SU-DHL-6 (cell line): ENCODE measurements around the gene NTSR2.
"Not testable (repeated sequence)": the region's sequence is repeated elsewhere in the genome, so short reads cannot be mapped to it uniquely, and the experiment has no call there.

ENCODE experiments used
- H2AFZ ChIP-seq: fragments of 200-600 bp; sonication (generic); 2 replicates; pipeline ENCODE4 v1.6.1; 2014; ENCODE audit warnings: low read depth, mild to moderate bottlenecking, moderate library complexity, mixed read lengths, antibody characterized with exemption, low read length; ENCODE audit not compliant: severe bottlenecking
- H3F3A ChIP-seq: fragments of 200-600 bp; shearing (Covaris generic); 2 replicates; pipeline ENCODE4 v1.6.0; 2016; ENCODE audit warnings: antibody characterized with exemption, mild to moderate bottlenecking; ENCODE audit not compliant: insufficient read depth
- H3K27ac ChIP-seq: fragments of 200-600 bp; sonication (generic); 2 replicates; pipeline ENCODE4 v1.5.1; 2016; ENCODE audit warnings: low read depth, mild to moderate bottlenecking, low read length, moderate library complexity, mixed read lengths
- H3K27me3 ChIP-seq: fragments of 200-600 bp; sonication (generic), shearing (Covaris generic); 2 replicates; pipeline ENCODE4 v1.6.0; 2014; ENCODE audit warnings: mild to moderate bottlenecking, low read length
- H3K36me3 ChIP-seq: fragments of 200-600 bp; sonication (generic); 2 replicates; pipeline ENCODE4 v1.6.1; 2014; ENCODE audit warnings: mild to moderate bottlenecking, low read length, mixed read lengths
- H3K4me2 ChIP-seq: fragments of 300-600, 200-600 bp; shearing (Covaris generic), sonication (generic); 2 replicates; pipeline ENCODE4 v1.6.0; 2014; ENCODE audit warnings: low read length, low read depth, mild to moderate bottlenecking; ENCODE audit not compliant: poor library complexity, severe bottlenecking
- H3K4me3 ChIP-seq: fragments of 200-600 bp; sonication (generic); 2 replicates; pipeline ENCODE4 v1.5.1; 2014; ENCODE audit warnings: antibody characterized with exemption, low read length, mild to moderate bottlenecking, mixed read lengths; ENCODE audit not compliant: insufficient read depth, poor library complexity, severe bottlenecking
- H3K79me2 ChIP-seq: fragments of 200-600 bp; sonication (generic); 2 replicates; pipeline ENCODE4 v1.6.1; 2014; ENCODE audit warnings: mild to moderate bottlenecking, low read length, moderate library complexity; ENCODE audit not compliant: insufficient read depth
- H3K9ac ChIP-seq: fragments of 200-600 bp; sonication (generic); 2 replicates; pipeline ENCODE4 v1.7.0; 2014; ENCODE audit warnings: mild to moderate bottlenecking, low read length
- H3K9me2 ChIP-seq: fragments of 200-600 bp; sonication (generic); replicated peaks from 2 replicates; pipeline ENCODE4 v1.6.1; 2014; ENCODE audit warnings: low read length; ENCODE audit not compliant: insufficient read depth
- H3K9me3 ChIP-seq: fragments of 200-600 bp; sonication (generic); 2 replicates; pipeline ENCODE4 v1.6.1; 2014; ENCODE audit warnings: low read length, mixed read lengths; ENCODE audit not compliant: insufficient read depth
- H4K20me1 ChIP-seq: fragments of 200-600 bp; sonication (generic); 2 replicates; pipeline ENCODE4 v1.6.1; 2014; ENCODE audit warnings: low read depth, mild to moderate bottlenecking, antibody characterized with exemption, low read length, moderate library complexity, mixed read lengths
- EZH2phosphoT487 ChIP-seq: fragments of 200-600 bp; sonication (generic), shearing (Covaris generic); conservative IDR thresholded peaks from 2 replicates; pipeline ENCODE4 v1.6.1; 2018; ENCODE audit warnings: mild to moderate bottlenecking, antibody characterized with exemption, low read length, moderate library complexity, mixed read lengths
- TF ChIP-seq, protein P1 (sequence below): fragments of 200-600 bp; sonication (generic); IDR thresholded peaks from one replicate; pipeline ENCODE4 v1.5.1; 2017; ENCODE audit warnings: antibody characterized with exemption, mild to moderate bottlenecking, low read length, moderate library complexity; ENCODE audit not compliant: insufficient read depth, poor library complexity, severe bottlenecking

Gene NTSR2

DNA sequence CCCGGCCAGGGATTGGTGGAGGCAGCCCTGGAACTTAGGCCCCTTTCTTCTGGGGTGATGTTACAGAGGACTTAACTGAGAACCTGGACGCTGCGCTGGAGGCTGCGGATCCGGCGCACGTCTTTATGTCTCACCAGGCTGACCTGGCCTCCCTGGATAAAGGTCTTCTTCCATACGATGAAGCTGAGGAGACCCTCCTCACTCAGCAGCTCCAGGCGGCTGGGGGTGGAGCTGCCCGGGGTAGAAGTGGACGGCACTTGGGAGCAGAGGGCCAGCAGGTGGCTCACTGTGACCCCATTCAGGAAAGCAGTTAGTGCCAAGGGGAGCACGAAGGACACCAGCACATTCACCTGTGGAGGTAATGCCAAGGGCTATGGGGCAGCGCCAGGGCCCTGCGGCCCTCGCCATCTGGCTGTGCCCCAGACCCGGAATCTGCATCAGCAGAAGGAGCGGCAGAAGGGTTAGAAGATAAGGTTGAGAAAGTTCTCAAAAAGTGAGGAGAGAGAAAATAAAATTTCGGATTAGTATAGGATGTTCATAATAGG, 8.0 kb downstream of the NTSR2 start:
- TF ChIP-seq, protein P1, sequence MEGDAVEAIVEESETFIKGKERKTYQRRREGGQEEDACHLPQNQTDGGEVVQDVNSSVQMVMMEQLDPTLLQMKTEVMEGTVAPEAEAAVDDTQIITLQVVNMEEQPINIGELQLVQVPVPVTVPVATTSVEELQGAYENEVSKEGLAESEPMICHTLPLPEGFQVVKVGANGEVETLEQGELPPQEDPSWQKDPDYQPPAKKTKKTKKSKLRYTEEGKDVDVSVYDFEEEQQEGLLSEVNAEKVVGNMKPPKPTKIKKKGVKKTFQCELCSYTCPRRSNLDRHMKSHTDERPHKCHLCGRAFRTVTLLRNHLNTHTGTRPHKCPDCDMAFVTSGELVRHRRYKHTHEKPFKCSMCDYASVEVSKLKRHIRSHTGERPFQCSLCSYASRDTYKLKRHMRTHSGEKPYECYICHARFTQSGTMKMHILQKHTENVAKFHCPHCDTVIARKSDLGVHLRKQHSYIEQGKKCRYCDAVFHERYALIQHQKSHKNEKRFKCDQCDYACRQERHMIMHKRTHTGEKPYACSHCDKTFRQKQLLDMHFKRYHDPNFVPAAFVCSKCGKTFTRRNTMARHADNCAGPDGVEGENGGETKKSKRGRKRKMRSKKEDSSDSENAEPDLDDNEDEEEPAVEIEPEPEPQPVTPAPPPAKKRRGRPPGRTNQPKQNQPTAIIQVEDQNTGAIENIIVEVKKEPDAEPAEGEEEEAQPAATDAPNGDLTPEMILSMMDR = no peak
- no peak for TF ChIP-seq EZH2phosphoT487
- no peaks in the 10 kb centered on the region for H3K9me2 ChIP-seq

DNA sequence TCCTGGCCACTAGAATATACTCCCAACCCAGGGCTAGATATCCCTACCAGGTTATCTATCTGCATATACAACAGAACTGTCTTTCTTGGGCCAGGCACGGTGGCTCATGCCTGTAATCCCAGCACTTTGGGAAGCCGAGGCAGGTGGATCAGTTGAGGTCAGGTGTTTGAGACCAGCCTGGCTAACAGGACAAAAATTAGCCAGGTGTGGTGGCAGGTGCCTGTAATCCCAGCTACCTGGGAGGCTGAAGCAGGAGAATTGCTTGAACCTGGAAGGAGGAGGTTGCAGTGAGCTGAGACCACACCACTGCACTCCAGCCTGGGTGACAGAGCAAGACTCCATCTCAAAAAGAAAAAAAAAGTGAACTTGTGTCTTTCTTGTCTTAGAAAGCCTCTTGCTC, 9.6 kb downstream of the NTSR2 start:
- not testable (repeated sequence) for H3K4me3 ChIP-seq, H3K4me2 ChIP-seq, H3K36me3 ChIP-seq, H3F3A ChIP-seq, H3K27me3 ChIP-seq, H3K27ac ChIP-seq, H3K9ac ChIP-seq, H3K79me2 ChIP-seq, H2AFZ ChIP-seq, H3K9me3 ChIP-seq, H4K20me1 ChIP-seq, H3K9me2 ChIP-seq

More for the DNA sequence above, 8.0 kb downstream of the NTSR2 start:
- no peak overlapping the region for H3K27ac ChIP-seq
- no peaks in the 10 kb centered on the region for H3K27me3 ChIP-seq
- H3K9ac ChIP-seq = no peak overlapping the region
- no peak overlapping the region for H2AFZ ChIP-seq
- H3K36me3 ChIP-seq = no peaks in the 10 kb centered on the region
- peaks cover 9% of the 10 kb centered on the region; the same call in 1 of the 2 replicates for H3K9me3 ChIP-seq
- no peaks in the 10 kb centered on the region for H3K79me2 ChIP-seq
- no peaks in the 10 kb centered on the region for H4K20me1 ChIP-seq
- no peaks in the 10 kb centered on the region for H3F3A ChIP-seq
- no peak overlapping the region for H3K4me2 ChIP-seq
- H3K4me3 ChIP-seq = no peak overlapping the region

DNA sequence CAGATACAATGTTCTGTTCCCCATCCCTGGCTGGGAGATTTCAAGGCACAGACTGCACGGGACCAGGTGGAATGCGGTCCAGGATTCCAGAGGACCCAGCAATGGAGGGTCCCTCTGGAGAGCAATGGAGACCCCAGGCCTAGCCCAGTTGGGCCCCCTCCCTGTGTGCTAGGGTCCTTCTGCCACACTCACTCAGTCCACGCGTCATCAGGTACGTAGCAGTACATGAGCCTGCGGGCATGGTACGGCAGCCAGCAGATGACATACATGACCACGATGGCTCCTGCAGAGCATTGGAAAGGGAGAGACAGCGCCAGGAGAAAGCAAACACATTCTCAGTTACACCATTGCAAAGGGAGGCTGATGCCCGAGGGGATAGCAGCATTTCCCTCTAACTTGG, 10.1 kb downstream of the NTSR2 start:
- Histone ChIP-seq H3K4me3 (no peak overlapping the region), H4K20me1 (no peaks in the 10 kb centered on the region)
- TF ChIP-seq EZH2phosphoT487 = no peak
- TF ChIP-seq, protein P1 = no peak

DNA sequence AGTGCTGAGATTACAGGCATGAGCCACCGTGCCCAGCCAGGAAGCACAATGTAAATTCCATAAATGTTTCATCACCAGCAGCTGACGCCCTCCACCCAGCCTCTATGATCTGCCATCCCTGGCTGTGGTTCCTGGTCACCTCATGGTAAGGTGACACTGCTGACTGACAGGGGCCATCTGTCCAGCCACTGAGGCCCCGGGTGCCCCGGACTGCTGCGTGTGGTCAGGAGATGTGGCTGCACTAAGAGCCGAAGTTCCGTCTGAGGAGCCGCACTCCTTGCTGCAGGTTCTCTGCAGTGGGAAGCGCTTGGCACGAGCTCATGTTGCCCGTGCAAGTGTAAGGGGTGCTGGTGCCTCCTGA, 10.9 kb downstream of the NTSR2 start:
- Histone ChIP-seq H3K4me3 (no peak overlapping the region), H3K27ac (no peak overlapping the region), H3K9me3 (peaks cover 9% of the 10 kb centered on the region; the same call in 1 of the 2 replicates), H4K20me1 (no peaks in the 10 kb centered on the region), H2AFZ (no peak overlapping the region), H3K9me2 (no peaks in the 10 kb centered on the region), H3K4me2 (no peak overlapping the region), H3F3A (no peaks in the 10 kb centered on the region), H3K79me2 (no peaks in the 10 kb centered on the region), H3K9ac (no peak overlapping the region), H3K36me3 (no peaks in the 10 kb centered on the region), H3K27me3 (no peaks in the 10 kb centered on the region)
- TF ChIP-seq EZH2phosphoT487 = no peak
- TF ChIP-seq, protein P1 = no peak

More for the DNA sequence above, 10.1 kb downstream of the NTSR2 start:
- no peaks in the 10 kb centered on the region for H3F3A ChIP-seq
- no peak overlapping the region for H3K27ac ChIP-seq
- peaks cover 9% of the 10 kb centered on the region; the same call in 1 of the 2 replicates for H3K9me3 ChIP-seq
- H3K9ac ChIP-seq = no peak overlapping the region
- H3K4me2 ChIP-seq = no peak overlapping the region
- H3K36me3 ChIP-seq = no peaks in the 10 kb centered on the region
- H3K79me2 ChIP-seq = no peaks in the 10 kb centered on the region
- no peaks in the 10 kb centered on the region for H3K27me3 ChIP-seq
- H3K9me2 ChIP-seq = no peaks in the 10 kb centered on the region
- no peak overlapping the region for H2AFZ ChIP-seq
